OCI-LY1 (cell line): ENCODE measurements around the gene TNFAIP8L3.

Source experiments
- H2AFZ ChIP-seq: fragments of 200-600 bp; sonication (generic), shearing (Covaris generic); 2 replicates; pipeline ENCODE4 v1.6.0; 2014; ENCODE audit warnings: antibody characterized with exemption, mild to moderate bottlenecking, low read length
- H3F3A ChIP-seq: fragments of 200-600 bp; sonication (generic), shearing (Covaris generic); 2 replicates; pipeline ENCODE4 v1.6.0; 2014; ENCODE audit warnings: mild to moderate bottlenecking, antibody characterized with exemption, low read length, moderate library complexity; ENCODE audit not compliant: insufficient read depth
- H3K27ac ChIP-seq: fragments of 200-600 bp; sonication (generic); 2 replicates; pipeline ENCODE4 v1.5.1; 2014; ENCODE audit warnings: low read length, mixed run types, mild to moderate bottlenecking, low read depth; ENCODE audit not compliant: poor library complexity, severe bottlenecking
- H3K27me3 ChIP-seq: fragments of 200-600 bp; sonication (generic); 2 replicates; pipeline ENCODE4 v1.6.0; 2014; ENCODE audit warnings: antibody characterized with exemption, mild to moderate bottlenecking, low read length, moderate library complexity; ENCODE audit not compliant: insufficient read depth
- H3K36me3 ChIP-seq: fragments of 200-600 bp; sonication (generic); 2 replicates; pipeline ENCODE4 v1.6.1; 2014; ENCODE audit warnings: mild to moderate bottlenecking, antibody characterized with exemption, low read length, moderate library complexity, mixed read lengths; ENCODE audit not compliant: insufficient read depth
- H3K4me1 ChIP-seq: fragments of 200-600 bp; sonication (generic); 2 replicates; pipeline ENCODE4 v1.5.1; 2014; ENCODE audit warnings: mild to moderate bottlenecking, low read length, moderate library complexity; ENCODE audit not compliant: insufficient read depth, severe bottlenecking
- H3K4me2 ChIP-seq: fragments of 200-600 bp; sonication (generic), shearing (Covaris generic); 2 replicates; pipeline ENCODE4 v1.6.1; 2014; ENCODE audit warnings: low read length
- H3K4me3 ChIP-seq: fragments of 200-600 bp; sonication (generic); 2 replicates; pipeline ENCODE4 v1.5.1; 2014; ENCODE audit warnings: low read length, low read depth, mild to moderate bottlenecking, mixed read lengths; ENCODE audit not compliant: poor library complexity, severe bottlenecking
- H3K79me2 ChIP-seq: fragments of 200-600 bp; shearing (Covaris generic); 2 replicates; pipeline ENCODE4 v1.6.1; 2016; ENCODE audit warnings: mixed run types, low read length, mixed read lengths; ENCODE audit not compliant: insufficient read depth
- H3K9ac ChIP-seq: fragments of 200-600 bp; sonication (generic), shearing (Covaris generic); 2 replicates; pipeline ENCODE4 v1.6.1; 2014; ENCODE audit warnings: mild to moderate bottlenecking, low read length, mixed read lengths
- H3K9me2 ChIP-seq: fragments of 200-600 bp; sonication (generic), shearing (Covaris generic); 2 replicates; pipeline ENCODE4 v1.6.1; 2014; ENCODE audit warnings: low read depth, mild to moderate bottlenecking, low read length, mixed read lengths
- H3K9me3 ChIP-seq: fragments of 200-600 bp; shearing (Covaris generic); 2 replicates; pipeline ENCODE4 v1.6.1; 2014; ENCODE audit warnings: low read length, mixed read lengths
- H4K20me1 ChIP-seq: fragments of 200-600 bp; sonication (generic), shearing (Covaris generic); 2 replicates; pipeline ENCODE4 v1.6.0; 2016; ENCODE audit warnings: mild to moderate bottlenecking, low read length; ENCODE audit not compliant: insufficient read depth
- CTCF ChIP-seq: fragments of 200-600 bp; sonication (generic), shearing (Covaris generic); IDR thresholded peaks from 2 replicates; pipeline ENCODE4 v1.5.1; 2017; ENCODE audit warnings: mild to moderate bottlenecking, antibody characterized with exemption, low read length, moderate library complexity, mixed read lengths
- EZH2 ChIP-seq: fragments of 200-600 bp; sonication (generic), shearing (Covaris generic); IDR thresholded peaks from 2 replicates; pipeline ENCODE4 v1.8.0; 2017; ENCODE audit warnings: borderline replicate concordance, mixed run types, mild to moderate bottlenecking, antibody characterized with exemption, low read length, moderate library complexity, mixed read lengths

The TNFAIP8L3 gene

GRCh38 chr15:51121631-51122225 lies 27.0 kb upstream of the TNFAIP8L3 start:
- Histone ChIP-seq H2AFZ (no peak overlapping the region), H3F3A (no peaks in the 10 kb centered on the region), H3K27ac (no peak overlapping the region), H3K36me3 (no peaks in the 10 kb centered on the region), H3K4me2 (no peak overlapping the region), H3K79me2 (no peaks in the 10 kb centered on the region), H4K20me1 (no peaks in the 10 kb centered on the region), H3K4me1 (no peaks in the 10 kb centered on the region), H3K27me3 (no peaks in the 10 kb centered on the region), H3K9ac (no peak overlapping the region), H3K9me2 (no peaks in the 10 kb centered on the region), H3K4me3 (no peak overlapping the region), H3K9me3 (no peaks in the 10 kb centered on the region)
- TF ChIP-seq CTCF (no peak), EZH2 (no peak)

GRCh38 chr15:51121118-51121517 lies 26.4 kb upstream of the TNFAIP8L3 start:
- Histone ChIP-seq H3K4me3 (no peak overlapping the region), H3K9ac (no peak overlapping the region), H3K27me3 (no peaks in the 10 kb centered on the region), H3K27ac (no peak overlapping the region), H3K9me3 (no peaks in the 10 kb centered on the region), H3K4me1 (no peaks in the 10 kb centered on the region), H4K20me1 (no peaks in the 10 kb centered on the region), H3K4me2 (no peak overlapping the region), H3K36me3 (no peaks in the 10 kb centered on the region), H3K9me2 (no peaks in the 10 kb centered on the region), H3K79me2 (no peaks in the 10 kb centered on the region), H3F3A (no peaks in the 10 kb centered on the region), H2AFZ (no peak overlapping the region)
- TF ChIP-seq EZH2 (no peak), CTCF (no peak)

- H3K36me3 ChIP-seq, result no peaks in the 10 kb centered on the region
- no peaks in the 10 kb centered on the region for H3K9me3 ChIP-seq
- TF ChIP-seq CTCF (no peak), EZH2 (no peak)
- no peak overlapping the region for H3K4me3 ChIP-seq
- no peak overlapping the region for H3K27ac ChIP-seq
- no peak overlapping the region for H3K4me2 ChIP-seq
- no peaks in the 10 kb centered on the region for H4K20me1 ChIP-seq
- H3K9me2 ChIP-seq, result no peaks in the 10 kb centered on the region
- no peaks in the 10 kb centered on the region for H3K4me1 ChIP-seq
- H3K9ac ChIP-seq, result no peak overlapping the region
- no peaks in the 10 kb centered on the region for H3K27me3 ChIP-seq
- no peak overlapping the region for H2AFZ ChIP-seq
- H3K79me2 ChIP-seq, result no peaks in the 10 kb centered on the region
- no peaks in the 10 kb centered on the region for H3F3A ChIP-seq
These were observed 24.4 kb upstream of the TNFAIP8L3 start for GRCh38 chr15:51119120-51119519.
